B cell (primary cell): ENCODE measurements around the gene ZDHHC14.
"Not testable (repeated sequence)": the region's sequence is repeated elsewhere in the genome, so short reads cannot be mapped to it uniquely, and the experiment has no call there.

Experiments used
- EZH2 ChIP-seq: IDR thresholded peaks from 2 replicates; pipeline ENCODE4 v1.6.1; 2012; ENCODE audit warnings: borderline replicate concordance, low read depth, mild to moderate bottlenecking, moderate library complexity, low read length; ENCODE audit not compliant: insufficient read depth, poor library complexity, severe bottlenecking
- TF ChIP-seq, protein P1 (sequence below): fragments of 200-600 bp; IDR thresholded peaks from one replicate; pipeline ENCODE4 v1.8.0; 2022; ENCODE audit warnings: antibody characterized with exemption, mild to moderate bottlenecking

DNA sequence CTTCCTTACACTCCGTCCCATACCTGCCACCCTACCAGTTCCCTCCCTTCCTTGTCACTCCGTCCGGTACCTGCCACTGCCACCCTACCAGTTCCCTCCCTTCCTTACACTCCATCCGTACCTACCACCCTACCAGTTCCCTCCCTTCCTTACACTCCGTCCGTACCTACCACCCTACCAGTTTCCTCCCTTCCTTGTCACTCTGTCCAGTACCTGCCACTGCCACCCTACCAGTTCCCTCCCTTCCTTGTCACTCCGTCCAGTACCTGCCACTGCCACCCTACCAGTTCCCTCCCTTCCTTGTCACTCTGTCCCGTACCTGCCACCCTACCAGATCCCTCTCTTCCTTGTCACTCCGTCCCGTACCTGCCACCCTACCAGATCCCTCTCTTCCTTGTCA, 310.6 kb downstream of the ZDHHC14 start:
- TF ChIP-seq, protein P1, sequence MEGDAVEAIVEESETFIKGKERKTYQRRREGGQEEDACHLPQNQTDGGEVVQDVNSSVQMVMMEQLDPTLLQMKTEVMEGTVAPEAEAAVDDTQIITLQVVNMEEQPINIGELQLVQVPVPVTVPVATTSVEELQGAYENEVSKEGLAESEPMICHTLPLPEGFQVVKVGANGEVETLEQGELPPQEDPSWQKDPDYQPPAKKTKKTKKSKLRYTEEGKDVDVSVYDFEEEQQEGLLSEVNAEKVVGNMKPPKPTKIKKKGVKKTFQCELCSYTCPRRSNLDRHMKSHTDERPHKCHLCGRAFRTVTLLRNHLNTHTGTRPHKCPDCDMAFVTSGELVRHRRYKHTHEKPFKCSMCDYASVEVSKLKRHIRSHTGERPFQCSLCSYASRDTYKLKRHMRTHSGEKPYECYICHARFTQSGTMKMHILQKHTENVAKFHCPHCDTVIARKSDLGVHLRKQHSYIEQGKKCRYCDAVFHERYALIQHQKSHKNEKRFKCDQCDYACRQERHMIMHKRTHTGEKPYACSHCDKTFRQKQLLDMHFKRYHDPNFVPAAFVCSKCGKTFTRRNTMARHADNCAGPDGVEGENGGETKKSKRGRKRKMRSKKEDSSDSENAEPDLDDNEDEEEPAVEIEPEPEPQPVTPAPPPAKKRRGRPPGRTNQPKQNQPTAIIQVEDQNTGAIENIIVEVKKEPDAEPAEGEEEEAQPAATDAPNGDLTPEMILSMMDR, result not testable (repeated sequence)
- not testable (repeated sequence) for TF ChIP-seq EZH2
